Forelimb muscle (tissue), 1 donor: ENCODE measurements around the gene TBC1D2B. TPM values are rescaled to one million over a fixed set of nuclear protein-coding genes. Genes with fewer than 3 reads are reported as not detected.
A peak's percentile ranks its signal among the peaks of the same experiment; 100 is the strongest.

ENCODE experiments used
- DNase-seq: peaks from one replicate; pipeline ENCODE4 v3.0.0-alpha.2; 2013; ENCODE audit warnings: low read depth
- polyA plus RNA-seq: library from polyadenylated mRNA; unstranded; fragments of 120-200 nt; gene quantifications from one replicate; pipeline ENCODE4 v1.2.1, GENCODE V29; 2013; ENCODE audit not compliant: insufficient read length

TBC1D2B gene
- polyA plus RNA-seq, 1 donor: 25.5 TPM

GRCh38 chr15:78034495-78035191 lies 42.9 kb downstream of the TBC1D2B start:
- no peak for DNase-seq

GRCh38 chr15:78033864-78034263 lies 43.6 kb downstream of the TBC1D2B start:
- DNase-seq: no peak

GRCh38 chr15:78032671-78033070 lies 44.8 kb downstream of the TBC1D2B start:
- no peak for DNase-seq

- DNase-seq: no peak
These were observed 52.6 kb downstream of the TBC1D2B start for GRCh38 chr15:78024883-78025282.

GRCh38 chr15:78024519-78024870 lies 53.0 kb downstream of the TBC1D2B start:
- no peak for DNase-seq

- DNase-seq: peak; percentile 80
These were observed 53.5 kb downstream of the TBC1D2B start for GRCh38 chr15:78023865-78024518.

- no peak for DNase-seq
These were observed 54.3 kb downstream of the TBC1D2B start for GRCh38 chr15:78023081-78023665.

GRCh38 chr15:78021761-78022160 lies 55.8 kb downstream of the TBC1D2B start:
- DNase-seq: no peak

GRCh38 chr15:78020007-78020406 lies 57.5 kb downstream of the TBC1D2B start:
- DNase-seq: no peak

- no peak for DNase-seq
These were observed 58.4 kb downstream of the TBC1D2B start for GRCh38 chr15:78018946-78019644.

- no peak for DNase-seq
These were observed 59.1 kb downstream of the TBC1D2B start for GRCh38 chr15:78018445-78018844.

- no peak for DNase-seq
These were observed 60.7 kb downstream of the TBC1D2B start for GRCh38 chr15:78016860-78017259.

GRCh38 chr15:78012643-78013077 lies 64.9 kb downstream of the TBC1D2B start:
- no peak for DNase-seq

GRCh38 chr15:78010067-78010466 lies 67.4 kb downstream of the TBC1D2B start:
- DNase-seq: no peak

- no peak for DNase-seq
These were observed 69.3 kb downstream of the TBC1D2B start for GRCh38 chr15:78007964-78008886.

GRCh38 chr15:78007211-78007931 lies 70.1 kb downstream of the TBC1D2B start:
- no peak for DNase-seq

- no peak for DNase-seq
These were observed 70.8 kb downstream of the TBC1D2B start for GRCh38 chr15:78006567-78007205.

GRCh38 chr15:78004919-78005634 lies 72.4 kb downstream of the TBC1D2B start:
- DNase-seq: peak; percentile 69

- no peak for DNase-seq
These were observed 73.2 kb downstream of the TBC1D2B start for GRCh38 chr15:78004222-78004727.
